SHP77 (cell line): ENCODE data around the gene TGM5.
"Not testable (repeated sequence)": the region's sequence is repeated elsewhere in the genome, so short reads cannot be mapped to it uniquely, and the experiment has no call there.

Experiments used
- DNase-seq, 2 experiments: peaks; one replicate each; lab custom pipeline; 2025; lab: John Stamatoyannopoulos, UW

Gene TGM5

DNA sequence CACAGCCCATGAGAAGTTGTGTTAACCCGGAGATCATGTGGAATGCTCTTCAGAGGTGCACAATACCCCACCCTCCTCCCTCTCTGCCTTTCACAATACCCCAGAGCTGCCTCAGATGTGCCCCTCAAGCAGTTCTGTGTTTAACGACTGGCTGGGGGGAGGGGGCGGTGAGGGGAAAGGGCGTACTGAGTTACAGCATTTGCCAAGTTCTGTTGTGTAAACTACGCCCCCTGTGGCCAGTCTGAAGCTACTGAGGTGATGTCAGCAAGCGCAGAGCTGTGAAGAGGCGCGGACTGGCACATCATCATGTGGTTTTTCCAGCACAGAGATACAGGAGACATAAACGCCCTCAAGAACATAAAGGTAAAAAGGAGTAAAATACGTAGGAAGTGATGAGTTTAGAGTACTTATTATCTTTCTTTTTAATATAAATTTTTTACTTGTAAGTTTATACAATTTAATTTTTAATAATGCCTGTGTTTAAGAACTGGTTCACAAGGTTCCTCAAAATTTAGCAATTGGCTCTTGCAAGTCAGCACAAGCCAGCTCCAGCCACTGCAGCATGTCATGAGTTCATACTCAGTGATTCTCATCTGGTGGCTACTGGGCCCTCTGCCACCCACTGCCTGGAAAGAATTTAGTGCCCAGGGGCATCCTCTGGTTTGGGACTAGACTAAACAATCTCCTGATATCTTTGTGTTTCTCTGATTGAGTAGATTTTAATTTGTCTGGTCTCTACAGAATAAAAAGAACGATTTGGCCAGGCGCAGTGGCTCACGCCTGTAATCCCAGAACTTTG lies 47.6 kb downstream of the TGM5 start:
- peak; percentile 6 to 32 for DNase-seq

DNA sequence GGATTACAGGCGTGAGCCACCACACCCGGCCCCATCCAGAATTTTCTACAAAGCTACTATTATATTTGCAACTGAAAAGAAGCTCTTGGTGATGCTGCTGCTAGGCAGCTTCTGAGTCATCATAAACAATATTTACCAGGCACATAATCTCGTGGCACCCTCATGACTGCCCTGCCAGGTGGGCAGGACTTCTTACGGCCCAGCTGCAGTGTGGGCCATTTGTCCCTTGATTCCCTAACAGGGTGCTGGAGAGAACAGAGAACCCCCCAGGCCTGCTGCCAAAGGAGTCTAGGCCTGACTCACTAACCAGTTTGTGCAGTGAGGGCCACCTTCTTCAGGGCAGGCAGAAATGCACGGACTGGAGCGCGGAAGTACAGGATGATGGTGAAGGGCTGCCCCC lies 50.8 kb downstream of the TGM5 start:
- no peak for DNase-seq

DNA sequence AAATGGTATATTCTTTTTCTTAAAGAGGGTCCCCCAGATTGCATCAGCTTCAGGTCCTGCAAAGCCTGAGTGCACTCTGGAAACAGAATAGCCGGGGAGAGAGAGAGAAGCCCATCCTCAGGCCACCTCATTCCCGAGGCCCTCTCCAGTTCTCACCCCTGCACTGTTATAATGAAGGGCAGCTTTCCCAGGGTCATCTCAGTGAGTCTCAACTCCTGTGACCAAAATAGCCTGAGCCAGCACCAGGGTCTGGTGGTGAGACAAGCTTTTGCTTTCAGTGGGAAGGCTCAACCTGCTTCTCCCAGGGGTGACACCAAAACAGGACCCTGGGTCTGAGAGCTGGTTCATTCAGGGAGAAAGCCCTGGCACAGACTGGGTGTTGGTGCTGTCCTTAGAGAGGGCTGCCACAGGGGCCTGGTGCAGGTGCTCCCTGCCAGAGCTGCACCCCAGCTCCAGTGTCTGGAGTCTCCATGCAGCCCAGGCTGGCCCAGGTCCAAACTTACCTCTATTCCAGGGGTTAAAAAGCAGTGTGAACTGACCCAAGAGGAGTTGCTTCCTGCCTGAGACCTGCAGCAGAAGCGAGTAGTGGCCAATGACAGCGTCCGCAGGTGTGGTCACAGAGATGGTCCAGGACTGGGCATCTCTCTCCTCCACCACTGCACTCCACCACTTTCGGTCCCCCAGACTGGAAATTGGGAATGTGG lies 52.0 kb downstream of the TGM5 start:
- no peak for DNase-seq

DNA sequence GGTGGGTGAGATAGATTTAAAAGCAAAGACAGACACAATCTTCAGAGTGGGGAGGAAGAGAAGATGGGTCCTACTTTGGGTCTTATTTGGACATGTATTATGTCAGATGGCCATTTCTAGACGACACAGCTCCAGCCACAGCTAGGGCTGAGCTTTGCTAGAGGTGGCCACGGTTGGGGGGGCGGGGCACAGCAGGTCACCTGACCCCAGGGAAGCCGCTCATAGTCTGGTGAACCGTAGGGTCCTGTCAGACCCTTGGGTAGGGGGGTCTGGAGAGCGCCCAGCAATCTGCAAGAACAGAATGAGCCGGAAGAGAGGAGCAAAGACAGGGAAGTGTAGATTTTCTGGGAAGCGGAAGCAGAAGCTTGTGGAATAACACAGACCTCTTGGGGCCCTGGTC lies 52.6 kb downstream of the TGM5 start:
- DNase-seq: no peak

DNA sequence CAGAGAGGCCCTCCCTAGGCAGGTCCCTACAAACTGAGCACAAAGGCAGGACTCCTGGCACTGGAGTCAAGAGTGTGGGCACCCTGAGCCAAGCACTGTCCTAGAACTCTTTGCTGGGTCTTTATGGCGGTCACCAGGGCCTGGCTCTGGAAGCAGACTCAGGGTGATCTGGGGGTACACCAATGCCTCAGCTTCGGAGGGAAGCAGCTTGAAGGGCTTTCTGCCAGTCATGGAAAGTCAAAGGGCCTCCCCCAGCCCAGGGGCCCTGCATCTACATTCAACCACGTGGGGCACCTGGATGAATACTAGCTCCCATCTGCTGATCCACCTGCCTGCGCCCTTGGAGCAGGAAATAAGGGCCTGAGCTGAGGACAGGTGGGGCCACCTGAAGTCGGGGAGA lies 53.3 kb downstream of the TGM5 start:
- no peak for DNase-seq

DNA sequence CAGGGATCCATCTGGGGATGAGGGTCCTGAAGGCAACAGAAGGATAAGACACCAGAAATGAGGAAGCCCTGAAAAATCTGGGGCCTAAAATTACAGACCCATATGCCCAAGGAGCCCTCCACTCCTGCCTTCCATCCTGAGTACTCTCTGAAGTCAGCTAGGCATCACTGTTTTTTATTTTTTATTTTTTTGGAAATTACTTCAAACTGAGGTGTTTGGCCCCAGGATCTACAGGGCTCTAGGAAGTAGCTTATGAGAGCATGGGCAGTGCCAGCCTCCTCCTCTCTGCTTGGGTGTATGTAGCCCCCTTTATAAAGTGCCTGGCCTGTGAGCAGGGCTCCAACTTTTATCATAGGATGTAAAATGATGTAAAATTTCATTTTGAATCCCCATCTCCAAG lies 53.8 kb downstream of the TGM5 start:
- no peak for DNase-seq

DNA sequence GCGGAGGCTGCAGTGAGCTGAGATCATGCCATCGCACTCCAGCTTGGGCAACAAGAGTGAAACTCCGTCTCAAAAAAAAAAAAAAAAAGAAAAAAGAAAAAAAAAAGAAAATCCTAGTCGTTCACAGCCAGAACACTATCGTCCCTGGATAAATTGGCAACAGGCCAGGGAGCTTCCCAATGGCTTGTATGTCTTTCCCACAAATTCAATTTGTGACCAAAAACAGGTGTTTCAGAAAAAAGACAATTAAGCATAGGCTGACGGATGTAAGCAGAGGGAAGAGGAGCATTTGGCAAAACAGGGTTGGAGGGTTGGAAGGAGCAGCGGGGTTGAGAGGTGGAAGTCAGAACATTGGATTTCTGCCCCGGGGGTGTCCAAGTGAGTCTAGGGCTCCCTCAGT lies 54.4 kb downstream of the TGM5 start:
- DNase-seq: no peak

DNA sequence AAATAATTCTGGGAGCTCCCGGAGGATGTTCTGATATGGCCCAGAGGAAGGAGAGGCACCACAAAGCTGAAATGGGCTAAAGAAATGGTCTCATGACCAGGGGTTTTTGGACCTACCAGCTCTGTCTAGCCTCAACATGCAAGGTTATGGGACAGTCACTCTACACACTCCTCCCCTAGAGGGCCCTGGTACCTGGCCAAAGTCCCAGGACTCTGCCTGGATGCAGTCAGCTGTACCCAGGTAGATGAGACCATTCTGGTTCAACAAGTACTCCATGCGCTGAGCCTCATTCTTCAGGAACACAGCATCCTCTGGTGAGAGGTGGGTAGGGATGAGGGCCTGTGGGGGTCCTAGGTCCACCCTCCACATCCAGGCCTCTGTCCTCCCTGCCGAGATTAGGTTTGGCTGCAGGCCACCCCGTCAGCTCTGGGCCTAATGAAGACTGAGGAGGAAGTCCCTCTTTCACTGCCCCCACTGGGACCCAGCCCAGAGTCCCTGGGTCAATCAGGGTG lies 55.4 kb downstream of the TGM5 start:
- no peak for DNase-seq

DNA sequence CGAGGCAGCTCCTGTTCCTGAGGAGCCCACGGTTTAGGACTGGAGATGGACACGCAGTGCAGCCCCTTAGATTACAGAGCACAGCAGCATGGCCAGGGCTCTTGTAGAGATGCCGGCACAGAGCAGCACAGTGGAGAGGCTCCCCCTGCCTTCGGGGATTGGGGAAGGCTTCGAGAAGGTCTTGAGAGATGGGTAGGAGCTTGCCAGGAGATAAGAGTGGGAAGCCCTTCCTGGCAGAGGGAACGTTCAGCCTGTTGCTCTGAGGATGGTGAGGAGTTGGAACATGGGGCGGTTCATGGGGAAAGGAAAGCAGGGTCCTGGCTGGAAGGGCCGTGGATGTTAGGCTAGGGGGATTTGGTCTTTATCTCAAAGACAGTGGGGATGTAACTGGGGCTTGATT lies 55.9 kb downstream of the TGM5 start:
- DNase-seq: no peak

DNA sequence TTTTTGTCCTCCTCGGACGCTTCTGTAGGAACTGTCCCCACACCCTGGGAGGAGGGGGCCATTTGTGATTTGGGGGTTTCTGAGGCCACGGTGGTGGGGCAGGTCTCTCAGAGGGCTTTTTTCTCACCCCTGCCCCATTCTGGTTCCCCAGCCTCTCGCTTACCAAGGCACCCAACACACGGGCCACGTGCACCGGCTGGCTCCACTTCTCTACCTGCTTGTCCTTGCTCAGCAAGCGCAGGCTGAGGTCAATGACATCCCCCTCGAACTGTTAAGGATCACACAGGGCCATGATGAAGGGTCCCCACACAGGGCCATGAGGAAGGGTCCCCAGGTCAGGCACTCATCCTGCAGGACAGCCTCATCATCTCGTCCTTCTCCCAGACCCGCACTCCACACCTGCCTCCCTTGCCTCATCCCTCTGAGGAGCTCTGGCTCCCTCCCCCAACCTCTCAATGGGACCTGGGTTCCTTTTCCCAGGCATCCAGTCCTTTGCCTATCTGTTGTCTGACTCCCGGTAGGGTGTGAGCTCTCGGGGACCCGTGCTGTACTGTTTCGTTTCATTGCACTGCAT lies 56.5 kb downstream of the TGM5 start:
- no peak for DNase-seq

DNA sequence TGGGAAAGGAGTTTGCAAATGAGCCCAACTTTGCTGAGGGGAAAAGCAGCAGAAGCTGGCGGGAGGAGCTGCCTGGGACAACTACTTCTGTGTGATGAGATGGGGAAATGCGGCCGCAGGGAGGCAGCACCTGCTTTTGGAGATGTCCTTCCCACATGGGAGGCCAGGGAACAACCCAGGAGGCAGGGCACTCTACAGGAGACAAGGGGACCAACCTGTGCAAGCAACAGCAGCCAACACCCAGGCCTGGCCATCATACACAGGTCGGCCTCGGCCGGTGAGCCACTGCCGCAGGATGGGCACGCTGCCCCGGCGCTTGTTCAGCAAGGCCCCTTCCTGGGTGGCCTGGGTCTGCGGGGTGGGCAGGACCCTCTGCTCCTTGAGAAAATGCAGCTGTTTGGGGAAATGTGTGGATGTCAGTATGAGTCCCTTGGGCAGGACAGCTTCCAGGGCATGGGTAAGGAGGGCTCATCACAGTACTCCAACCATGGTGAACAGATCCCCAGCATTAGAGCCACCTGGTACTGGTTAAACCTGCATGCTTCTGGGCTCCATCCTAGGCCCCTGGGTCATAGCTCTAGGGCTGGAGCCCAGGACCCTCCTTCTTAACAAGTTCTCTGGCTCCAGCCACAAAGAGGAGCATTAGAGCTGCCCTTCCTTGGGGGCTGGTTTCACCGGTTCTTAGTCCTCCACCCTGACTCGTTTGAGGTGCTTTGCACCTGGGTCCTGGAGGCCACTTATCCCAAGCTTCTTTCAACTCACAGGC lies 57.5 kb downstream of the TGM5 start:
- DNase-seq: peak; percentile 8 to 24

DNA sequence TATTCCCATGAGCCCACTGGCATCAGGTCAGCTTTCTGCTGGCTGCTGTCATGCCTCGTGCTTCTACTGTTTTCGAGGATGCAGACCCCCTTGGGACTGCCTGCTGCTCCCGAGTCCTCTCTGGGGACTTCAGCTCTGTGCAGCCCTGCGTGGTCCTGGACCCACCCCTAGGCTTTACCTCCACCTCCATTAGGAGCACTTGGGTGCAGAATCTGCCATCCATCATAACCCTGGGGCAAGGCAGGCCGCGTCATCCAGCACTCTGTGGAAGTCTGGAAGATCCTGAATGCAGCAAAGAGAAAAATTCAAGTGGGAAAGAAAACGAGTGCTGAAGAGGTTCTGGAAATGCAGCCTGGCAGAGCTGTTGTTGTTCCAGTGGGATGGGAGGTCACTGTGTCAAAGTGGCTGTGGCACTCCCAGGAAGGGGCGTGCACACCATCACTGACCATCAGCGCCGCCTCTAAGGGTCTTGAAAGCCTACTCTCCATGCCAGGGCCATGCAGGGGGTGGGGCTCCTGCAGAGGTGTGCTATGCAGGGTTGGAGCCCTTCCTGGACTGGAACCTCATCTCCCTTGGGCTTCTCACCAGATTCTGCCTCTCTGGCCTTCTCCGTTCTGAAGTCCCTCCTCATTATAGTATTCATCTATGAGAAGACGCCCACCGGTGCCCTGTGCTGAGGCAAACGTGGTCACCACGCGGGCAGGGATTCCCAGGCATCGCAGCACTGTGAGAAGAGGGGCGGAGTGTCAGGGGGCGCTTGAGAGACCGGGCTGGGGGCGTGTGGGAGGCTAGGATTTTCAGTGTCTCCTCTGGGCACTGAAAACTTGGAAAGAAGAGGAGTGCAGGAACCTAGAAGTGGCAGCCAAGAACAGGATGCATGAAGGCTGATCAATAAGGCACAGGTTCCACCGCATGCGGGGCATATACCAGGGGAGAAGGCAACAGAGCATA lies 58.4 kb downstream of the TGM5 start:
- DNase-seq: no peak

DNA sequence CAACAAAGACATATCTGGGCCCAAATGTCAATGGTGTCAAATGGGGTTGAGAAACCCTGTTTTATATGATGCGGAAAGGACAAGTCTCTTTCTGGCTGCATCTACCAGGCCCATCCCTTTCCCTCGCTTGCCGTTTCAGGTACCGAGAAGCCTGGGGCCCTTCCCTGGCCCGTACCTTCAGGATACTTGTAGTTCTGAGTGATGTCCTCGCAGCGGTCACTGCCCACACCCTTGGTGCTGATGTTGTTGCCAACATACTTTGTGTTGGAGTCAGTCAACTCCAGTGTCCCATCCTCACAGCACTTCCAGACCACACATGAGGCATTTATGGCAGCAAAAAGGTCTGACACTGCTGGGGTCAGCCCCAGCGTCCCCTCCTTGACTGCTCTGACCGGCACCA lies 59.7 kb downstream of the TGM5 start:
- no peak for DNase-seq

DNA sequence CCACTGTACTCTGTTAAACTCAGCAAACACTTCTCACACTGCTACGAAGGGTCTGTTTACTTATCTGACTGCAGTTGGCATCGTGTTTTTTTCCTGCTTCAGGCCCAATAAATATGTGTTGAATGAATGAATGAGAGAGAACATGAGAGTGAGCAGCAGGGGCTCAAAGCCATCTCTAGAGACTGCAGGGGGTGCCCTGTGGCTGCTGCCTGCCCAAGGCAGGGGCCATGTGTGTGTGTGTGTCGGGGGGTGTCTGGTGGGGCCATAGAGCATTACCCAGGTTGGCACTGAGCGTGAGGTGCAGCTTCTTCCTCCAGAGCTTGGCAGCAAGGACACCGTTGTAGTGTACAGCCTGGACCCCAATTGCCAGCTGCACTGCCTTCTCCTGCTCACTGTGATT lies 60.7 kb downstream of the TGM5 start:
- DNase-seq: no peak

DNA sequence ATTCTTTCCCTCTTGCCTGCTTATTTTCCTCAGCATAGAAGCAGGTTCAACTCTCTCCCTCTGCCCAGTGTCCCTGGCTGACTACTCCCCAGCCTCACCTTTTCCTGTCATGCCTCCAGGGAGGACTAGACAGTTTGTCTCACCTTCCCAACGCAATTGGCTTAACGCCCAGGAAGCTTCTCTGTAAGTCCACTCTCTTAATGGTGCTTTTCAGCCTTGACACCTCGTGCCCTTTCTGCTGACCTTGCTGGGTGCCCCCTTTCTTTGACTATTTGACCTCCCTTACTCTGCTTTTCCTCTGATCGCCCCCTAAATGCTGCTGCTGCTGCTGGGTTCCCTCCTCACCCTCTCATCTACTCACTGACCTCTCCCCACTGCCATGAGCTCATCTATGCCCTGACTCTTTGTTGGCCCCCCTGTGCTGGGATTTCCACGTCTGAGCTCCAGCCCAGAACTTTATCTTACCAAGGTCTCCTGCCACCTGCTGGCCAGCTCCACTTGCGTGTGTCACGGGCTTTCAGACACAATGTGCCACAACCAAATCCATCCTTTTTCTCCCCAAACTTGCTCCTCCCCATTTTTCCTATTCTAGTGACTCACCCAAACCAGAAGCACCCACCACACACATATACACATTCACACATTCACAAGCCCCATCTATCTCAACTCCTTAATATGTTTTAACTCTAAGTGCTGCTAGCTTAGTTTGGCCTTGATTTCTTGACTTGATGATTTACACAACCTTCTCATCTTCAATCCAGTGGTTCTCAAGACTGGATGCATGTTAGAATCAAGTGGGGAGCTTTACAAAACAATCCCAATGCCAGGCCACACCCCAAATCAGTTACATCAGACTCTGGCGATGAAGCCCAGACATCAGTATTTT lies 62.5 kb downstream of the TGM5 start:
- DNase-seq: peak in 1 of 2 experiments; percentile 41

DNA sequence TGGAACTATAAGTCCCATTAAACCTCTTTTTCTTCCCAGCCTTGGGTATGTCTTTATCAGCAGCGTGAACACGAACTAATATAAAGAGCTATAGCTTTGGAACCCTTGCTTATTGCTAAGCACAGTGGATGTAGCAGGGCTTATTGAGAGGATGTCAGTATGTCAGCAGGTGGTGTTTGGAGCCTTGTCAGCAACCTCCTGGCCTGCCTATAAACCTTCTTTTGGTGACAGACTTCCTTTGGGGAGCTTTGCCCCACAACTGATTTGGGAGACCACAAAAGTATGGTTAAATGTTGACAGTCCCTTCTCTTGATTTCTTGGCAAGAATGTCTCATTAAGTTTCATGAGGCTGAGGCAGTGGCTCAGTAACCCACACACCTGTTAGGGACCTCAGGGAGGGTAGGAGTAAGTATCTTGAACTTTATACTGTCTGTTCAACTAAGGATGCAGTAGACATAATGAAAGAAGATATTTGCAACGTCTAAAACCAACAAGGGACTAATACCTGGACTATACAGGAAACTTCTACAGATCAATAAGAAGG lies 66.7 kb downstream of the TGM5 start:
- no peak for DNase-seq

DNA sequence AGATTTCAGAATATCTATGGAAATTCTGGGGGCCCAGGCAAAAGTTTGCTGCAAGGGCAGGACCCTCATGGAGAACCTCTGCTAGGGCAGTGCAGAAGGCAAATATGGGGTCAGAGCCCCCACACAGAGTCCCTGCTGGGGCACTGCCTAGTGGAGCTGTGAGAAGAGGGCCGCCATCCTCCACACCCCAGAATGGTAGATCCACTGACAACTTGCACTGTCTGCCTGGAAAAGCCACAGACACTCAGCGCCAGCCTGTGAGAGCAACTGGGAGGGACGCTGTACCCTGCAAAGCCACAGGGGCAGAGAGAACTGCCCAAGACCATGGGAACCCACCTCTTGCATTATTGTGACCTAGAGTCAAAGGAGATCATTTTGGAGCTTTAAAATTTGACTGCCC lies 67.7 kb downstream of the TGM5 start:
- no peak for DNase-seq

DNA sequence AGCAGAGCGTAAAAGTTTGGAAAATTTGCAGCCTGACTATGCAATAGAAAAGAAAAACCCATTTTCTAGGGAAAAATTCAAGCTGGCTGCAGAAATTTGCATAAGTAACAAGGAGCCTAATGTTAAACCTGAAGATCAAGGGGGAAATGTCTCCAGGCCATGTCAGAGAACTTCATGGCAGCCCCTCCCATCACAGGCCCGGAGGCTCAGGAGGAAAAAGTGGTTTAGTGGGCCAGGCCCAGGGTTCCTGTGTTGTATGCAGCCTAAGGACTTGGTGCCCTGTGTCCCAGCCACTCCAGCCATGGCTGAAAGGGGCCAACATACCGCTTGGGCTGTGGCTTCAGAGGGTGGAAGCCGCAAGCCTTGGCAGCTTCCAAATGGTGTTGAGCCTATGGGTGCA lies 68.2 kb downstream of the TGM5 start:
- not testable (repeated sequence) for DNase-seq

DNA sequence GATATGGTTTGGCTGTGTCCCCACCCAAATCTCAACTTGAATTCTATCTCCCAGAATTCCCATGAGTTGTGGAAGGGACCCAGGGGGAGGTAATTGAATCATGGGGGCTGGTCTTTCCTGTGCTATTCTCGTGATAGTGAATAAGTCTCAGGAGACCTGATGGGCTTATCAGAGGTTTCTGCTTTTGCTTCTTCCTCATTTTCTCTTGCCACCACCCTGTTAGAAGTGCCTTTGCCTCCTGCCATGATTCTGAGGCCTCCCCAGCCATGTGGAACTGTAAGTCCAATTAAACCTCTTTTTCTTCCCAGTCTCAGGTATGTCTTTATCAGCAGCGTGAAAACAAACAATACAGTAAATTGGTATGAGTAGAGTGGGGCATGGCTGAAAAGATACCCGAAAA lies 69.0 kb downstream of the TGM5 start:
- DNase-seq: not testable (repeated sequence)
